ENCODE results near the gene NFKBIZ. TPM values are rescaled to one million over a fixed set of nuclear protein-coding genes. Genes with fewer than 3 reads are reported as not detected.
A peak's percentile ranks its signal among the peaks of the same experiment; 100 is the strongest.

NFKBIZ gene
- total RNA-seq, 1 donor from 2014 or later = 39.6 TPM

DNA sequence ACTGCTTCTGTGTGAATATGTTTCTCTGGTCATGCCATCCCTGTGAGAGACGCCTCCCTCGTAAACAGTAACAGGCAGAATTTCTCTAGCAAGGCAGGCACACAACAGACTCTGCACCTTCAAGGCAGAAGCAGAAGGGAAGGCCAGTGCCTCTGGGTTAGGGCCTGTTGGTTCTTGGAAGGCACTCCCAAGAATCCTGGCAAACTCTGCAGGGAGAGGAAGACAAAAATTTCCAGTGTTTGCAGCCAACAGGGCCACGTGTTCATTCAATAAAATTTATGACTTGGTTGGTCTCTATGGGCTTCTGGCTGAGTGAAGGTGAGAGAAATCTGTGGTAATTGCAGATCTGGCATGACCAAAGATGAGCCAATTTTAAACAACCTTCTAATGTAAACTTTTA, 39.3 kb downstream of the NFKBIZ start:
- Histone ChIP-seq H3K4me3 (ENCODE audit: insufficient read depth, low read depth, low read length) (no peak overlapping the region), H3K27me3 (ENCODE audit: insufficient read depth, low read length) (no peaks in the 10 kb centered on the region), H3K9ac (ENCODE audit: low read length) (no peak overlapping the region), H3K36me3 (ENCODE audit: insufficient read depth, low read length) (no peaks in the 10 kb centered on the region), H2AFZ (ENCODE audit: low read depth, low read length) (no peak overlapping the region), H3K4me1 (ENCODE audit: insufficient read depth, low read length) (peaks cover 11% of the 10 kb centered on the region), H3K27ac (ENCODE audit: low read depth, low read length) (no peak overlapping the region), H3K79me2 (ENCODE audit: insufficient read depth, low read length) (no peaks in the 10 kb centered on the region), H4K20me1 (ENCODE audit: insufficient read depth, low read length) (no peaks in the 10 kb centered on the region), H3K4me2 (ENCODE audit: low read length) (no peak overlapping the region), H3K9me3 (ENCODE audit: insufficient read depth, low read depth, low read length) (no peaks in the 10 kb centered on the region)
- H3K27me3 Mint-ChIP-seq (ENCODE audit: low read depth, unreplicated experiment) = no peaks in the 10 kb centered on the region
- peaks cover 2% of the 10 kb centered on the region for H3K4me1 Mint-ChIP-seq (ENCODE audit: low read depth, unreplicated experiment)
- H3K27ac Mint-ChIP-seq (ENCODE audit: unreplicated experiment) = no peak overlapping the region
- FAIRE-seq = no peak
- no peak overlapping the region for H3K4me3 Mint-ChIP-seq (ENCODE audit: unreplicated experiment)
- H3K36me3 Mint-ChIP-seq (ENCODE audit: low read depth, unreplicated experiment) = peaks cover under 1% of the 10 kb centered on the region
- no peaks in the 10 kb centered on the region for H3K9me3 Mint-ChIP-seq (ENCODE audit: unreplicated experiment)
- TF ChIP-seq, protein P1, sequence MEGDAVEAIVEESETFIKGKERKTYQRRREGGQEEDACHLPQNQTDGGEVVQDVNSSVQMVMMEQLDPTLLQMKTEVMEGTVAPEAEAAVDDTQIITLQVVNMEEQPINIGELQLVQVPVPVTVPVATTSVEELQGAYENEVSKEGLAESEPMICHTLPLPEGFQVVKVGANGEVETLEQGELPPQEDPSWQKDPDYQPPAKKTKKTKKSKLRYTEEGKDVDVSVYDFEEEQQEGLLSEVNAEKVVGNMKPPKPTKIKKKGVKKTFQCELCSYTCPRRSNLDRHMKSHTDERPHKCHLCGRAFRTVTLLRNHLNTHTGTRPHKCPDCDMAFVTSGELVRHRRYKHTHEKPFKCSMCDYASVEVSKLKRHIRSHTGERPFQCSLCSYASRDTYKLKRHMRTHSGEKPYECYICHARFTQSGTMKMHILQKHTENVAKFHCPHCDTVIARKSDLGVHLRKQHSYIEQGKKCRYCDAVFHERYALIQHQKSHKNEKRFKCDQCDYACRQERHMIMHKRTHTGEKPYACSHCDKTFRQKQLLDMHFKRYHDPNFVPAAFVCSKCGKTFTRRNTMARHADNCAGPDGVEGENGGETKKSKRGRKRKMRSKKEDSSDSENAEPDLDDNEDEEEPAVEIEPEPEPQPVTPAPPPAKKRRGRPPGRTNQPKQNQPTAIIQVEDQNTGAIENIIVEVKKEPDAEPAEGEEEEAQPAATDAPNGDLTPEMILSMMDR (IDR thresholded peaks at IDR 0.05; ENCODE audit: insufficient read depth, low read depth, low read length) = no peak
- no peak for TF ChIP-seq EZH2 (IDR thresholded peaks at IDR 0.05; ENCODE audit: insufficient read depth, low read length)
- DNase-seq (ENCODE audit: low read depth) = no peak

DNA sequence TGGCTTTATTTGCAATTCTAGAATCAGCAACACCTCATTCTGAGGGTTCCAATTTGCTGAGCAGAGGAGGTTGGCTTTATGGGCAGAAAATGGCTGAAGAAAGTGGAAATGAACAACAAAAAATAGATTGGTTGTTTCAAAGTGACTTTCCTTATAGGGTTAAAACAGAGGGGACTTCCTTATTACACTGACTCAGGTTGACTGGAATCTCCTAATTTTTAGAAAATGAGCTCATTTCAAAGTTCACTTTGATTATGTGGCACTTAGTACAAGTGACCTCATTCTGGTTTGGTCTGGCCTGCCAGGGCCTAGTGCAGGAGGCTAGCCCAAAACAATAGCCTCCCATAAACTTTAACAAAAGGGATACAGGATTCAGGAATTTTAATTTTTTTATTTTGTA, 41.4 kb downstream of the NFKBIZ start:
- Mint-ChIP-seq H3K4me1 (ENCODE audit: low read depth, unreplicated experiment) (peaks cover 2% of the 10 kb centered on the region), H3K9me3 (ENCODE audit: unreplicated experiment) (no peaks in the 10 kb centered on the region), H3K4me3 (ENCODE audit: unreplicated experiment) (no peak overlapping the region), H3K36me3 (ENCODE audit: low read depth, unreplicated experiment) (peaks cover 4% of the 10 kb centered on the region), H3K27me3 (ENCODE audit: low read depth, unreplicated experiment) (no peaks in the 10 kb centered on the region), H3K27ac (ENCODE audit: unreplicated experiment) (peak overlapping the region; percentile 98)
- Histone ChIP-seq H3K27ac (ENCODE audit: low read depth, low read length) (peak overlapping the region; percentile 87), H3K79me2 (ENCODE audit: insufficient read depth, low read length) (no peaks in the 10 kb centered on the region), H3K27me3 (ENCODE audit: insufficient read depth, low read length) (no peaks in the 10 kb centered on the region), H2AFZ (ENCODE audit: low read depth, low read length) (peak overlapping the region; percentile 38), H3K9ac (ENCODE audit: low read length) (peak overlapping the region; percentile 20), H3K36me3 (ENCODE audit: insufficient read depth, low read length) (no peaks in the 10 kb centered on the region), H3K4me1 (ENCODE audit: insufficient read depth, low read length) (peaks cover 11% of the 10 kb centered on the region), H3K4me3 (ENCODE audit: insufficient read depth, low read depth, low read length) (no peak overlapping the region), H4K20me1 (ENCODE audit: insufficient read depth, low read length) (no peaks in the 10 kb centered on the region), H3K9me3 (ENCODE audit: insufficient read depth, low read depth, low read length) (no peaks in the 10 kb centered on the region), H3K4me2 (ENCODE audit: low read length) (no peak overlapping the region)
- FAIRE-seq = no peak
- TF ChIP-seq EZH2 (IDR thresholded peaks at IDR 0.05; ENCODE audit: insufficient read depth, low read length) = no peak
- TF ChIP-seq, protein P1 (IDR thresholded peaks at IDR 0.05; ENCODE audit: insufficient read depth, low read depth, low read length) = no peak
- peak; percentile 89 for DNase-seq (ENCODE audit: low read depth)

DNA sequence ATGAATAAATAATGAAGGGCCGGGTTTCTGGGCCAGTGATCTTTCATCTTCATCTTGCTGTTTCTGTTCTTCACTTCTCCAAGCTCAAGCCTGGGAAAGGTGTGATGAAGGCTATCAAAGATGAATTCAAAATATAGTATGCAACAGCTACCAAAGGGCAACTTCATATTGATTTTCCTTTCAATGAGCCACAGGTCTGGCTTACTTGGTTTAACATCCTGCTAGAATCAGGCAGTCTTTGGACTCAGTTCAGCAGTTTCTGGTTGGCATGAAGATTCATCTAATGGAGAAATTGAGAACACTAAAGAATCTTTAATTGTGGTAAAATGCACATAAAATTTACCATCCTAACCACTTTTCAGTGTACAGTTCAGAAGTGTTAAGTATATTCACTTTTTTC, 43.3 kb downstream of the NFKBIZ start:
- H3K79me2 ChIP-seq (ENCODE audit: insufficient read depth, low read length) = no peaks in the 10 kb centered on the region
- Mint-ChIP-seq H3K9me3 (ENCODE audit: unreplicated experiment) (no peaks in the 10 kb centered on the region), H3K36me3 (ENCODE audit: low read depth, unreplicated experiment) (peaks cover 4% of the 10 kb centered on the region), H3K4me1 (ENCODE audit: low read depth, unreplicated experiment) (peaks cover 2% of the 10 kb centered on the region), H3K27me3 (ENCODE audit: low read depth, unreplicated experiment) (no peaks in the 10 kb centered on the region), H3K4me3 (ENCODE audit: unreplicated experiment) (no peak overlapping the region), H3K27ac (ENCODE audit: unreplicated experiment) (no peak overlapping the region)
- no peaks in the 10 kb centered on the region for H3K36me3 ChIP-seq (ENCODE audit: insufficient read depth, low read length)
- H3K9ac ChIP-seq (ENCODE audit: low read length) = no peak overlapping the region
- no peak overlapping the region for H3K27ac ChIP-seq (ENCODE audit: low read depth, low read length)
- FAIRE-seq = no peak
- peaks cover 11% of the 10 kb centered on the region for H3K4me1 ChIP-seq (ENCODE audit: insufficient read depth, low read length)
- DNase-seq (ENCODE audit: low read depth) = no peak
- no peaks in the 10 kb centered on the region for H4K20me1 ChIP-seq (ENCODE audit: insufficient read depth, low read length)
- H3K4me3 ChIP-seq (ENCODE audit: insufficient read depth, low read depth, low read length) = no peak overlapping the region
- no peaks in the 10 kb centered on the region for H3K9me3 ChIP-seq (ENCODE audit: insufficient read depth, low read depth, low read length)
- TF ChIP-seq EZH2 (IDR thresholded peaks at IDR 0.05; ENCODE audit: insufficient read depth, low read length) = no peak
- TF ChIP-seq, protein P1 (IDR thresholded peaks at IDR 0.05; ENCODE audit: insufficient read depth, low read depth, low read length) = no peak
- no peak overlapping the region for H2AFZ ChIP-seq (ENCODE audit: low read depth, low read length)
- no peak overlapping the region for H3K4me2 ChIP-seq (ENCODE audit: low read length)
- H3K27me3 ChIP-seq (ENCODE audit: insufficient read depth, low read length) = no peaks in the 10 kb centered on the region

Measured in astrocyte (in vitro differentiated cells and primary cell).